ENCODE data around the gene NID1. TPM values are rescaled to one million over a fixed set of nuclear protein-coding genes. Genes with fewer than 3 reads are reported as not detected.

Gene NID1
- polyA plus RNA-seq, 1 donor from 2014 or later = 0.04 TPM

GRCh38 chr1:236066828-236067386 lies 2.0 kb upstream of the NID1 start:
- Histone ChIP-seq H3K4me2 (ENCODE audit: low read length) (no peak overlapping the region), H4K20me1 (ENCODE audit: insufficient read depth) (no peaks in the 10 kb centered on the region), H3K9ac (ENCODE audit: low read length) (no peak overlapping the region), H3K27me3 (ENCODE audit: insufficient read depth, low read depth, low read length) (peaks cover 40% of the 10 kb centered on the region), H3K79me2 (replicated peaks; ENCODE audit: insufficient read depth, low read length) (no peaks in the 10 kb centered on the region), H3F3A (ENCODE audit: insufficient read depth, low read length, poor library complexity, severe bottlenecking) (no peaks in the 10 kb centered on the region), H3K27ac (ENCODE audit: low read length) (no peak overlapping the region), H3K4me3 (ENCODE audit: low read length) (no peak overlapping the region), H3K36me3 (ENCODE audit: insufficient read depth, low read length) (no peaks in the 10 kb centered on the region), H3K9me3 (ENCODE audit: low read length) (no peaks in the 10 kb centered on the region), H3K9me2 (ENCODE audit: insufficient read depth, low read length) (no peaks in the 10 kb centered on the region), H2AFZ (ENCODE audit: low read depth, low read length) (no peak overlapping the region)
- TF ChIP-seq REST (IDR thresholded peaks at IDR 0.05; ENCODE audit: borderline replicate concordance) (no peak), EP300 (conservative IDR thresholded peaks at IDR 0.05; ENCODE audit: poor library complexity, severe bottlenecking) (no peak), CTCF (IDR thresholded peaks at IDR 0.05; ENCODE audit: poor library complexity, severe bottlenecking) (no peak), RAD21 (conservative IDR thresholded peaks at IDR 0.05) (no peak), TAF1 (IDR thresholded peaks at IDR 0.05; ENCODE audit: low read depth) (no peak), SMC3 (conservative IDR thresholded peaks at IDR 0.05; ENCODE audit: poor library complexity) (no peak), MXI1 (conservative IDR thresholded peaks at IDR 0.05; ENCODE audit: poor library complexity, severe bottlenecking) (no peak), EZH2 (IDR thresholded peaks at IDR 0.05; ENCODE audit: borderline replicate concordance, insufficient read depth, low read length, poor library complexity, severe bottlenecking) (no peak), POLR2AphosphoS5 (IDR thresholded peaks at IDR 0.05) (no peak)

- Histone ChIP-seq H3K9ac (ENCODE audit: low read length) (no peak overlapping the region), H3K27me3 (ENCODE audit: insufficient read depth, low read depth, low read length) (peaks cover 40% of the 10 kb centered on the region), H3K27ac (ENCODE audit: low read length) (no peak overlapping the region), H2AFZ (ENCODE audit: low read depth, low read length) (no peak overlapping the region), H3K36me3 (ENCODE audit: insufficient read depth, low read length) (no peaks in the 10 kb centered on the region), H3K4me2 (ENCODE audit: low read length) (no peak overlapping the region), H3F3A (ENCODE audit: insufficient read depth, low read length, poor library complexity, severe bottlenecking) (no peaks in the 10 kb centered on the region), H3K9me2 (ENCODE audit: insufficient read depth, low read length) (no peaks in the 10 kb centered on the region), H3K9me3 (ENCODE audit: low read length) (no peaks in the 10 kb centered on the region), H4K20me1 (ENCODE audit: insufficient read depth) (no peaks in the 10 kb centered on the region), H3K4me3 (ENCODE audit: low read length) (no peak overlapping the region), H3K79me2 (replicated peaks; ENCODE audit: insufficient read depth, low read length) (no peaks in the 10 kb centered on the region)
- TF ChIP-seq SMC3 (conservative IDR thresholded peaks at IDR 0.05; ENCODE audit: poor library complexity) = no peak
- TF ChIP-seq RAD21 (conservative IDR thresholded peaks at IDR 0.05) = no peak
- no peak for TF ChIP-seq POLR2AphosphoS5 (IDR thresholded peaks at IDR 0.05)
- TF ChIP-seq CTCF (IDR thresholded peaks at IDR 0.05; ENCODE audit: poor library complexity, severe bottlenecking) = no peak
- TF ChIP-seq MXI1 (conservative IDR thresholded peaks at IDR 0.05; ENCODE audit: poor library complexity, severe bottlenecking) = no peak
Measured at GRCh38 chr1:236066054-236066453, 1.2 kb upstream of the NID1 start.
